ENCODE results near the gene IL17B.

The IL17B gene

DNA sequence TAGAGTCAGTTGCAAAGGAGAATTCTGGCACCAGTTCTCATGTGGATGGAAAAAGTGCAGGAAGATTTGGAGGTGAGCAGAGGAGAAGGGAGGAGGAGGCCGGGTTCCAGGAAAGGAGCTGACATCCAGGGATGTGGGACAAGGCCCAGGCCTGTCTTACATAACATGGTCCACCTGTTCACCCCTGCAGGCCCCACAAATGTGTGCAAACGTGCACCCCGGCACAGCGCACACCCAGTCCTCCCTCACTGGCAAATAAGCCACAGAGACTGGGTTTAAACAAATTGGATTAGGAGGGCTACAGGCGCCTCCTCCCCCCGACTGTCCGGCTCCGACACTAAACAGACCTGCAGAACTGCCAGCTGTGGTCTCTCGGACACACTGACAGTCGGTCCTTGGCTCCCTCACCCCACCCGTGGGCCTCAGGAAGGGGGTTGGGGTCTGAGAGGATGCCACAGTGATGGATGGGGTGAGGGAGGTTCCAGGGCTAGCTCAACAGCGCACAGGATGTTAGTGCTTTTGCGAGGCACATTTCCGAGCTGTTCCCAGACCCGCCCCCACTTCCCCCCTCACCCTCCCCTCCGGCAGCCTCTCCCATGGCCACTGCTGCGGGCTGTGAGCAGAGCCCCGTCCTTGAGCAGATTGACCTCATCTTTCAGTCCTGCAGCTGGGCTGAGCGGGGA is 43.4 kb upstream of the IL17B start:
- no peak overlapping the region for H3K27ac ChIP-seq
- no peak for TF ChIP-seq CTCF (conservative IDR thresholded peaks at IDR 0.05; ENCODE audit: low read depth, low read length)
- H3K4me2 ChIP-seq = no peak overlapping the region
- H3K79me2 ChIP-seq (ENCODE audit: insufficient read depth, low read depth) = no peaks in the 10 kb centered on the region
- no peaks in the 10 kb centered on the region for H3K4me1 ChIP-seq (ENCODE audit: low read depth, poor library complexity, severe bottlenecking)
- H4K20me1 ChIP-seq (ENCODE audit: insufficient read depth) = no peaks in the 10 kb centered on the region
- H3K4me3 ChIP-seq (IDR thresholded peaks at IDR 0.05; ENCODE audit: insufficient read depth, low read depth, low read length) = no peak overlapping the region
- no peak overlapping the region for H3K9ac ChIP-seq
- no peaks in the 10 kb centered on the region for H3K27me3 ChIP-seq (ENCODE audit: insufficient read depth, low read depth)
- no peaks in the 10 kb centered on the region for H3K36me3 ChIP-seq (ENCODE audit: insufficient read depth)
- no peak overlapping the region for H2AFZ ChIP-seq (ENCODE audit: low read depth)

- no peak overlapping the region for H2AFZ ChIP-seq (ENCODE audit: low read depth)
- H4K20me1 ChIP-seq (ENCODE audit: insufficient read depth) = no peaks in the 10 kb centered on the region
- no peak overlapping the region for H3K9ac ChIP-seq
- TF ChIP-seq CTCF (conservative IDR thresholded peaks at IDR 0.05; ENCODE audit: low read depth, low read length) = no peak
- H3K79me2 ChIP-seq (ENCODE audit: insufficient read depth, low read depth) = no peaks in the 10 kb centered on the region
- no peak overlapping the region for H3K27ac ChIP-seq
- H3K4me3 ChIP-seq (IDR thresholded peaks at IDR 0.05; ENCODE audit: insufficient read depth, low read depth, low read length) = no peak overlapping the region
- no peaks in the 10 kb centered on the region for H3K4me1 ChIP-seq (ENCODE audit: low read depth, poor library complexity, severe bottlenecking)
- H3K4me2 ChIP-seq = no peak overlapping the region
- no peaks in the 10 kb centered on the region for H3K36me3 ChIP-seq (ENCODE audit: insufficient read depth)
- no peaks in the 10 kb centered on the region for H3K27me3 ChIP-seq (ENCODE audit: insufficient read depth, low read depth)
These were observed 42.7 kb upstream of the IL17B start for GRCh38 chr5:149421834-149422233.

- Histone ChIP-seq H4K20me1 (ENCODE audit: insufficient read depth) (no peaks in the 10 kb centered on the region), H3K4me2 (no peak overlapping the region), H3K4me3 (IDR thresholded peaks at IDR 0.05; ENCODE audit: insufficient read depth, low read depth, low read length) (no peak overlapping the region), H3K27me3 (ENCODE audit: insufficient read depth, low read depth) (no peaks in the 10 kb centered on the region), H3K36me3 (ENCODE audit: insufficient read depth) (no peaks in the 10 kb centered on the region), H3K27ac (no peak overlapping the region), H3K9ac (no peak overlapping the region), H3K4me1 (ENCODE audit: low read depth, poor library complexity, severe bottlenecking) (no peaks in the 10 kb centered on the region), H3K79me2 (ENCODE audit: insufficient read depth, low read depth) (no peaks in the 10 kb centered on the region), H2AFZ (ENCODE audit: low read depth) (no peak overlapping the region)
- no peak for TF ChIP-seq CTCF (conservative IDR thresholded peaks at IDR 0.05; ENCODE audit: low read depth, low read length)
These were observed 42.2 kb upstream of the IL17B start for GRCh38 chr5:149421372-149421685.

- Histone ChIP-seq H3K27ac (no peak overlapping the region), H3K36me3 (ENCODE audit: insufficient read depth) (no peaks in the 10 kb centered on the region), H3K4me1 (ENCODE audit: low read depth, poor library complexity, severe bottlenecking) (no peaks in the 10 kb centered on the region), H3K9ac (no peak overlapping the region), H3K79me2 (ENCODE audit: insufficient read depth, low read depth) (no peaks in the 10 kb centered on the region), H3K4me3 (IDR thresholded peaks at IDR 0.05; ENCODE audit: insufficient read depth, low read depth, low read length) (no peak overlapping the region), H4K20me1 (ENCODE audit: insufficient read depth) (no peaks in the 10 kb centered on the region), H3K27me3 (ENCODE audit: insufficient read depth, low read depth) (no peaks in the 10 kb centered on the region), H2AFZ (ENCODE audit: low read depth) (no peak overlapping the region), H3K4me2 (no peak overlapping the region)
- TF ChIP-seq CTCF (conservative IDR thresholded peaks at IDR 0.05; ENCODE audit: low read depth, low read length) = no peak
These were observed 41.7 kb upstream of the IL17B start for GRCh38 chr5:149420545-149421371.
